DOHH2 (cell line): ENCODE data around the gene TET2.

Experiments
- H3F3A ChIP-seq: fragments of 200-600 bp; sonication (generic), shearing (Covaris generic); 2 replicates; pipeline ENCODE4 v1.6.0; 2016; ENCODE audit warnings: antibody characterized with exemption, mild to moderate bottlenecking; ENCODE audit not compliant: control insufficient read depth, insufficient read depth
- H3K27ac ChIP-seq: fragments of 200-600 bp; sonication (generic); 2 replicates; pipeline ENCODE4 v1.5.1; 2014; ENCODE audit warnings: low read depth, mild to moderate bottlenecking, low read length, moderate library complexity
- H3K27me3 ChIP-seq: fragments of 200-600 bp; sonication (generic); 2 replicates; pipeline ENCODE4 v1.6.1; 2014; ENCODE audit warnings: mild to moderate bottlenecking, low read length, mixed read lengths; ENCODE audit not compliant: control insufficient read depth
- H3K36me3 ChIP-seq: fragments of 200-600 bp; sonication (generic); 2 replicates; pipeline ENCODE4 v1.6.1; 2014; ENCODE audit warnings: mild to moderate bottlenecking, low read length, moderate library complexity, mixed read lengths; ENCODE audit not compliant: control insufficient read depth
- H3K4me1 ChIP-seq: fragments of 200-600 bp; sonication (generic); 2 replicates; pipeline ENCODE4 v1.6.1; 2014; ENCODE audit warnings: mild to moderate bottlenecking, low read length, mixed read lengths; ENCODE audit not compliant: control insufficient read depth
- H3K4me2 ChIP-seq: fragments of 200-600 bp; sonication (generic); 2 replicates; pipeline ENCODE4 v1.6.0; 2014; ENCODE audit warnings: mild to moderate bottlenecking, low read length, moderate library complexity
- H3K4me3 ChIP-seq: fragments of 200-600 bp; sonication (generic); 2 replicates; pipeline ENCODE4 v1.5.1; 2014; ENCODE audit warnings: mild to moderate bottlenecking, low read length, mixed read lengths
- H3K79me2 ChIP-seq: fragments of 200-600 bp; sonication (generic); 2 replicates; pipeline ENCODE4 v1.6.1; 2014; ENCODE audit warnings: mild to moderate bottlenecking, low read length, mixed read lengths; ENCODE audit not compliant: control insufficient read depth
- H3K9me2 ChIP-seq: fragments of 200-600 bp; sonication (generic); replicated peaks from 2 replicates; pipeline ENCODE4 v1.6.1; 2014; ENCODE audit warnings: mild to moderate bottlenecking, low read length, mixed read lengths; ENCODE audit not compliant: control insufficient read depth
- H3K9me3 ChIP-seq: fragments of 200-600 bp; sonication (generic); 2 replicates; pipeline ENCODE4 v1.6.1; 2014; ENCODE audit warnings: antibody characterized with exemption, low read length, mixed read lengths; ENCODE audit not compliant: control insufficient read depth, insufficient read depth
- H4K20me1 ChIP-seq: fragments of 200-600 bp; sonication (generic); 2 replicates; pipeline ENCODE4 v1.6.0; 2014; ENCODE audit warnings: low read depth, mild to moderate bottlenecking, antibody characterized with exemption, low read length, moderate library complexity; ENCODE audit not compliant: control insufficient read depth, insufficient read depth
- CTCF ChIP-seq: fragments of 200-600 bp; sonication (generic); IDR thresholded peaks from one replicate; pipeline ENCODE4 v1.5.1; 2014; ENCODE audit warnings: antibody characterized with exemption, mild to moderate bottlenecking, low read depth, low read length; ENCODE audit not compliant: poor library complexity, severe bottlenecking
- EZH2phosphoT487 ChIP-seq: fragments of 200-600 bp; sonication (generic); IDR thresholded peaks from 2 replicates; pipeline ENCODE4 v1.6.1; 2017; ENCODE audit warnings: borderline replicate concordance, mild to moderate bottlenecking, antibody characterized with exemption, low read length, moderate library complexity, mixed read lengths

Gene TET2

GRCh38 chr4:105113800-105114199 lies 32.9 kb upstream of the TET2 start:
- Histone ChIP-seq H3K79me2 (no peaks in the 10 kb centered on the region), H3K4me3 (no peak overlapping the region), H3K9me3 (no peaks in the 10 kb centered on the region), H3K9me2 (no peaks in the 10 kb centered on the region), H3K4me2 (no peak overlapping the region), H3K4me1 (no peaks in the 10 kb centered on the region), H4K20me1 (no peaks in the 10 kb centered on the region), H3K27me3 (no peaks in the 10 kb centered on the region), H3F3A (no peaks in the 10 kb centered on the region), H3K27ac (no peak overlapping the region), H3K36me3 (no peaks in the 10 kb centered on the region)
- no peak for TF ChIP-seq CTCF
- no peak for TF ChIP-seq EZH2phosphoT487

GRCh38 chr4:105116616-105117319 lies 29.9 kb upstream of the TET2 start:
- Histone ChIP-seq H3F3A (no peaks in the 10 kb centered on the region), H3K36me3 (no peaks in the 10 kb centered on the region), H3K27ac (no peak overlapping the region), H3K79me2 (no peaks in the 10 kb centered on the region), H3K9me2 (no peaks in the 10 kb centered on the region; the same call in 1 of the 2 replicates), H3K4me3 (no peak overlapping the region), H3K27me3 (no peaks in the 10 kb centered on the region), H4K20me1 (no peaks in the 10 kb centered on the region), H3K4me1 (no peaks in the 10 kb centered on the region), H3K4me2 (no peak overlapping the region), H3K9me3 (no peaks in the 10 kb centered on the region)
- TF ChIP-seq EZH2phosphoT487 (no peak), CTCF (no peak)

GRCh38 chr4:105119356-105119755 lies 27.3 kb upstream of the TET2 start:
- no peaks in the 10 kb centered on the region for H3K9me3 ChIP-seq
- H3K4me2 ChIP-seq = no peak overlapping the region
- no peaks in the 10 kb centered on the region for H3K27me3 ChIP-seq
- H3K27ac ChIP-seq = no peak overlapping the region
- no peaks in the 10 kb centered on the region for H3K79me2 ChIP-seq
- H3F3A ChIP-seq = no peaks in the 10 kb centered on the region
- TF ChIP-seq EZH2phosphoT487 (no peak), CTCF (no peak)
- H3K4me3 ChIP-seq = no peak overlapping the region
- no peaks in the 10 kb centered on the region for H4K20me1 ChIP-seq
- no peaks in the 10 kb centered on the region; the same call in 1 of the 2 replicates for H3K9me2 ChIP-seq
- no peaks in the 10 kb centered on the region for H3K4me1 ChIP-seq
- no peaks in the 10 kb centered on the region for H3K36me3 ChIP-seq
